Caco-2 (cell line): ENCODE measurements around the gene MRS2. TPM values are rescaled to one million over a fixed set of nuclear protein-coding genes. Genes with fewer than 3 reads are reported as not detected.

Source experiments
- BruUV-seq: library from RNA; stranded (reverse); fragments of 400-500 nt; replicated peaks from 2 replicates; lab custom pipeline; 2021; lab: Mats Ljungman, UMichigan
- CTCF ChIA-PET: fragments of 300-600 bp; sonication (Branson Sonifier 250); formaldehyde crosslinking; loops from one replicate; lab custom pipeline; 2022; ENCODE audit warnings: antibody characterized with exemption; lab: Charles Lee
- POLR2A ChIA-PET: fragments of 300-600 bp; sonication (Branson Sonifier 250); formaldehyde crosslinking; loops from one replicate; lab custom pipeline; 2022; ENCODE audit warnings: antibody characterized with exemption; lab: Charles Lee
- DNase-seq, 2 experiments: peaks; one replicate each; pipeline versions ENCODE4 v3.0.0 to v3.0.0-alpha.2; 2020 to 2022
- H3K27me3 ChIP-seq: replicated peaks from 2 replicates; pipeline ENCODE4 v1.6.0; 2011; ENCODE audit warnings: low read length; ENCODE audit not compliant: control insufficient read depth, insufficient read depth
- H3K36me3 ChIP-seq: 2 replicates; pipeline ENCODE4 v1.5.1; 2011; ENCODE audit warnings: low read length; ENCODE audit not compliant: control insufficient read depth, insufficient read depth
- H3K4me1 ChIP-seq: fragments of 250-450 bp; sonication (Bioruptor Pico); 2 replicates; pipeline ENCODE4 v1.5.1; 2020; ENCODE audit warnings: mild to moderate bottlenecking
- H3K4me3 ChIP-seq: 2 replicates; pipeline ENCODE4 v1.5.1; 2011; ENCODE audit warnings: low read depth, mild to moderate bottlenecking, control low read depth, low read length
- H3K9me3 ChIP-seq: fragments of 250-450 bp; sonication (Bioruptor Pico); 2 replicates; pipeline ENCODE4 v1.5.1; 2020; ENCODE audit warnings: mild to moderate bottlenecking, moderate library complexity
- H3K27ac Mint-ChIP-seq: one replicate; pipeline ENCODE4 v1.8.0; 2022; ENCODE audit warnings: mixed read lengths; ENCODE audit not compliant: unreplicated experiment
- H3K27me3 Mint-ChIP-seq: one replicate; pipeline ENCODE4 v1.8.0; 2022; ENCODE audit warnings: mixed read lengths; ENCODE audit not compliant: insufficient read depth, unreplicated experiment
- H3K36me3 Mint-ChIP-seq: one replicate; pipeline ENCODE4 v1.8.0; 2022; ENCODE audit warnings: mild to moderate bottlenecking, mixed read lengths; ENCODE audit not compliant: insufficient read depth, unreplicated experiment
- H3K4me1 Mint-ChIP-seq: one replicate; pipeline ENCODE4 v1.8.0; 2022; ENCODE audit warnings: low read depth, mixed read lengths; ENCODE audit not compliant: unreplicated experiment
- H3K4me3 Mint-ChIP-seq: one replicate; pipeline ENCODE4 v1.8.0; 2022; ENCODE audit warnings: mild to moderate bottlenecking, moderate library complexity, mixed read lengths; ENCODE audit not compliant: unreplicated experiment
- H3K9me3 Mint-ChIP-seq: one replicate; pipeline ENCODE4 v1.8.0; 2022; ENCODE audit warnings: mixed read lengths; ENCODE audit not compliant: unreplicated experiment
- intact Hi-C: fragments of 100-400 bp; cut with micrococcal nuclease; formaldehyde crosslinking; loops from one replicate; pipeline ENCODE4 v1.10.0; 2022; ENCODE audit not compliant: unreplicated experiment
- total RNA-seq: library from RNA; stranded (reverse); gene quantifications from 2 replicates; pipeline ENCODE4 v1.2.3, GENCODE V29; 2022
- TF ChIP-seq, protein P1 (sequence below), 2 experiments: fragments of 200-600 bp in 1 of 2; IDR thresholded peaks; 1 replicate in 1 of 2; 2 replicates in 1 of 2; pipeline versions ENCODE4 v1.5.1 to v1.8.0; 2011 to 2022; ENCODE audit warnings: antibody characterized with exemption in 1 of 2, control low read depth in 1 of 2, inconsistent platforms in 1 of 2, low read depth in 1 of 2, low read length in 1 of 2, mild to moderate bottlenecking in 1 of 2, moderate library complexity in 1 of 2; ENCODE audit not compliant: insufficient read depth in 1 of 2, severe bottlenecking in 1 of 2, unreplicated experiment in 1 of 2

The MRS2 gene
- total RNA-seq, 1 experiment from 2014 or later = 62.3 TPM

DNA sequence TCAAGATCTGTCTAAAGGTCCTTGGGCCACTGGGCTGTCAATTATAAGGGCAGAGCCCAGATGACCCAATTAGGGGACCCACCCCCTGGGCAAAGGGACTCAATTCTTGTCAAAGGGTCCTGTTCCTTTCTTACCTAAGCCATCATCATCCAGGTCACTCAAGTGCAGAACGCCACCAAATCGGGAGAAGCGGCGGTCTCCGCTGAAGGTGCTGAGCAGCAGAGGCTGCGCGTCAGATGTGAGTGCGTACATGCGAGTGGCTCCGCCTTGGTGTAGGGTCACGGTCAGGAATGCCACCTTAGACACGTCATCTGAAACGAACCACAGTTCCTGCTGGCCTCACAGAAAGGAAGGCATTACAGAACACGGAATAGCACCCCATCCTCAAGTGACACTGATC is 34.2 kb downstream of the MRS2 start:
- no peak overlapping the region for H3K4me3 Mint-ChIP-seq
- H3K36me3 Mint-ChIP-seq = no peaks in the 10 kb centered on the region
- POLR2A ChIA-PET = no interaction called here
- H3K36me3 ChIP-seq = no peaks in the 10 kb centered on the region
- no peaks in the 10 kb centered on the region for H3K9me3 Mint-ChIP-seq
- H3K27me3 ChIP-seq = no peaks in the 10 kb centered on the region
- H3K4me3 ChIP-seq = no peak overlapping the region
- H3K27me3 Mint-ChIP-seq = no peaks in the 10 kb centered on the region
- H3K4me1 Mint-ChIP-seq = no peaks in the 10 kb centered on the region
- no peaks in the 10 kb centered on the region for H3K9me3 ChIP-seq
- intact Hi-C loops = no loop called here
- TF ChIP-seq, protein P1, sequence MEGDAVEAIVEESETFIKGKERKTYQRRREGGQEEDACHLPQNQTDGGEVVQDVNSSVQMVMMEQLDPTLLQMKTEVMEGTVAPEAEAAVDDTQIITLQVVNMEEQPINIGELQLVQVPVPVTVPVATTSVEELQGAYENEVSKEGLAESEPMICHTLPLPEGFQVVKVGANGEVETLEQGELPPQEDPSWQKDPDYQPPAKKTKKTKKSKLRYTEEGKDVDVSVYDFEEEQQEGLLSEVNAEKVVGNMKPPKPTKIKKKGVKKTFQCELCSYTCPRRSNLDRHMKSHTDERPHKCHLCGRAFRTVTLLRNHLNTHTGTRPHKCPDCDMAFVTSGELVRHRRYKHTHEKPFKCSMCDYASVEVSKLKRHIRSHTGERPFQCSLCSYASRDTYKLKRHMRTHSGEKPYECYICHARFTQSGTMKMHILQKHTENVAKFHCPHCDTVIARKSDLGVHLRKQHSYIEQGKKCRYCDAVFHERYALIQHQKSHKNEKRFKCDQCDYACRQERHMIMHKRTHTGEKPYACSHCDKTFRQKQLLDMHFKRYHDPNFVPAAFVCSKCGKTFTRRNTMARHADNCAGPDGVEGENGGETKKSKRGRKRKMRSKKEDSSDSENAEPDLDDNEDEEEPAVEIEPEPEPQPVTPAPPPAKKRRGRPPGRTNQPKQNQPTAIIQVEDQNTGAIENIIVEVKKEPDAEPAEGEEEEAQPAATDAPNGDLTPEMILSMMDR (IDR thresholded peaks at IDR 0.05; ENCODE audit: insufficient read depth in 1 of 2, low read depth in 1 of 2, low read length in 1 of 2, severe bottlenecking in 1 of 2, unreplicated experiment in 1 of 2) = no peak
- no peaks in the 10 kb centered on the region for H3K4me1 ChIP-seq
- H3K27ac Mint-ChIP-seq = peak overlapping the region; percentile 22
- CTCF ChIA-PET = no interaction called here
- BruUV-seq = no TSS peak
- DNase-seq = no peak

DNA sequence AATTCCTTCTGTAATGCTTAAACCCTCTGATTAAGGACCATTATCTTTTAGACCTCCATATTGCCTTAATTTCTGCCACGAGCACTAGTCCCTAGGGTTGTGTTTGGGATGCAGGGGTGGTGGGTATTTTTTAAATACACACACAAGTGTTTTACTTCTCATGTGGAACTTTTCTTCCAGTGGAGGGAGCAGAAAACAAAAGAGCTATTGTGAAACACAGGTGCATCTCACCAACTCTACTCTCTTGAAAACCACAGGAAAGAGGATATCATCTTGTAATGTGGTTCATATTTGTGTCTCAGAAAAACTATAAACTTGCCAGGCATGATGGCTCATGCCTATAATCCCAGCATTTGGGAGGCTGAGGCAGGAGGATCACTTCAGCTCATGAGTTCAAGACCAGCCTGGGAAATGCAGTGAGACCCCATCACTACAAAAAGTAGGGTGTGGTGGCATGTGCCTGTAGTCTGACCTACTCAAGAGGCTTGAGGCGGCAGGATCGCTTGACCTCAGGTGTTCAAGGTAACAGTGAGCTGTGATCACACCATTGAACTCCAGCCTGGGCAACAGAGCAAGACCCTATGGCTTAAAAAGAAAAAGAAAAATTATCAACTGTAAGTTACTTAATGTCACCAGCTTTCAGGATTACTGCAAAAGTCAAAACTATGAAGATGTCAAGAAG is 37.3 kb downstream of the MRS2 start:
- CTCF ChIA-PET = no interaction called here
- H3K27ac Mint-ChIP-seq = no peak overlapping the region
- POLR2A ChIA-PET = no interaction called here

DNA sequence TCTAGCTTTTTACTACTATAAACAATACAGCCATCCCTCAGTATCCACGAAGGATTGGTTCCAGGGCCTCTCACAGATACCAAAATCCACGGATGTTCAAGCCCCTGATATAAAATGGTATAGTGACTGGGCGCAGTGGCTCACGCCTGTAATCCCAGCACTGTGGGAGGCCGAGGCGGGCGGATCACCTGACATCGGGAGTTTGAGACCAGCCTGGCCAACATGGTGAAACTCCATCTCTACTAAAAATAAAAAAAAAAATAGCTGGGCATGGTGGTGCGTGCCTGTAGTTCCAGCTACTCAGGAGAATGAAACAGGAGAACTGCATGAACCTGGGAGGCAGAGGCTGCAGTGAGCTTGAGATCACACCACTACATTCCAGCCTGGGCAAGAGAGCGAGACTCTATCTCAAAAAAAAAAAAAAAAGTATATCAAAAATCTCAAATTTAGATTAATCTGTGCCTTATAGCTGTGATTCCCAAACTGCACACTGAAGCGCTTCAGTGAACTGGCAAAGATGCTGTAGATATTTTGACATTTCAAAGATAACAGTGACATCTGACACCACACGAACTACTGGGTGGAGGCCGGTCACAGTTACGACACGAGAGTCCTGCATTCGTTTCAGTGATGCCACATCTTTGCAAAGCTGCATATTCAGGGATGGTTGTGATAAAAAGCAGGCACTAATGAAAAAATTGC is 38.3 kb downstream of the MRS2 start:
- Histone ChIP-seq H3K4me1 (no peaks in the 10 kb centered on the region), H3K27me3 (no peaks in the 10 kb centered on the region), H3K9me3 (no peaks in the 10 kb centered on the region), H3K36me3 (no peaks in the 10 kb centered on the region), H3K4me3 (no peak overlapping the region)
- ChIA-PET POLR2A (interaction anchor here (0.6 kb wide), 1 partner anchor 82 kb away, joined by 3 read pairs; no protein-coding TSS in a partner anchor), CTCF (no interaction called here)
- Mint-ChIP-seq H3K9me3 (no peaks in the 10 kb centered on the region), H3K36me3 (no peaks in the 10 kb centered on the region), H3K27me3 (no peaks in the 10 kb centered on the region), H3K4me3 (no peak overlapping the region), H3K27ac (no peak overlapping the region), H3K4me1 (no peaks in the 10 kb centered on the region)
- no TSS peak for BruUV-seq
- TF ChIP-seq, protein P1 (IDR thresholded peaks at IDR 0.05; ENCODE audit: insufficient read depth in 1 of 2, low read depth in 1 of 2, low read length in 1 of 2, severe bottlenecking in 1 of 2, unreplicated experiment in 1 of 2) = no peak
- no peak for DNase-seq
- intact Hi-C loops = no loop called here

More for the DNA sequence above, 37.3 kb downstream of the MRS2 start:
- Mint-ChIP-seq H3K27me3 (no peaks in the 10 kb centered on the region), H3K4me3 (no peak overlapping the region), H3K9me3 (no peaks in the 10 kb centered on the region), H3K36me3 (no peaks in the 10 kb centered on the region), H3K4me1 (no peaks in the 10 kb centered on the region)
- H3K4me3 ChIP-seq = no peak overlapping the region
- intact Hi-C loops = no loop called here
- no peaks in the 10 kb centered on the region for H3K9me3 ChIP-seq
- no peaks in the 10 kb centered on the region for H3K36me3 ChIP-seq
- H3K27me3 ChIP-seq = no peaks in the 10 kb centered on the region
- TF ChIP-seq, protein P1 (IDR thresholded peaks at IDR 0.05; ENCODE audit: insufficient read depth in 1 of 2, low read depth in 1 of 2, low read length in 1 of 2, severe bottlenecking in 1 of 2, unreplicated experiment in 1 of 2) = no peak
- no TSS peak for BruUV-seq
- DNase-seq = no peak
- H3K4me1 ChIP-seq = no peaks in the 10 kb centered on the region
